ENCODE results near the gene LRRC52. TPM values are rescaled to one million over a fixed set of nuclear protein-coding genes. Genes with fewer than 3 reads are reported as not detected.

Gene LRRC52
- total and polyA plus RNA-seq, 4 donors: not detected

- H3K27me3 ChIP-seq (ENCODE audit: control insufficient read depth in 1 of 2, insufficient read depth in 2 of 2, low read length in 1 of 2): no peaks in the 10 kb centered on the region
- H3K4me1 ChIP-seq (ENCODE audit: control insufficient read depth in 1 of 2, insufficient read depth in 2 of 2, low read length in 2 of 2): no peaks in the 10 kb centered on the region
- H3K9me3 ChIP-seq (ENCODE audit: control insufficient read depth, low read length): no peaks in the 10 kb centered on the region
- no peak overlapping the region for H3K4me3 ChIP-seq (ENCODE audit: low read length in 2 of 2)
- H3K27ac ChIP-seq (ENCODE audit: low read depth in 1 of 2, low read length in 2 of 2): no peak overlapping the region
- DNase-seq: no peak
- no peaks in the 10 kb centered on the region for H3K36me3 ChIP-seq (ENCODE audit: control insufficient read depth in 1 of 2, insufficient read depth in 2 of 2, low read length in 1 of 2)
- intact Hi-C loops (cut with DNase I): no loop called here
- no peak for ATAC-seq (ENCODE audit: low FRiP score)
These were observed 36.2 kb upstream of the LRRC52 start for GRCh38 chr1:165507570-165507969.

DNA sequence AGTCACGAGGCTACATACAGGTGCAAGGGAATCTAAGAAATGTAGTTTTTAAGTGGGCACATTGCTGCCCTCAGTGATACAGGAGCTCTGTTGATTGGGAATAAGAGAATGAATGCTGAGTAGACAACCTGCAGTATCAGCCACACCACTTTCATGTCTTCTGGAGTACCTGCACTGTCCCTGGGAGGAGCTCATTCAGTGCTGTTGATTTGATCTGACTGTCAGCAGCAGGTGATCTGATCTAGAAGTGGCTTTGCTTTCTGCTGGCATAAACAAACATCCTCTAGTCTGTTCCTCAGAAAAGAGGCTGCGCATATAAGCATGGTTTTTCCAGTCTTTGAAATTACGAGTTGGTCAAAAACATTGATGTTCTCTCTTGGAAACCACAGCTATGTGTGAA lies 35.5 kb upstream of the LRRC52 start:
- Histone ChIP-seq H3K9me3 (ENCODE audit: control insufficient read depth, low read length) (no peaks in the 10 kb centered on the region), H3K27ac (ENCODE audit: low read depth in 1 of 2, low read length in 2 of 2) (no peak overlapping the region), H3K4me3 (ENCODE audit: low read length in 2 of 2) (no peak overlapping the region), H3K36me3 (ENCODE audit: control insufficient read depth in 1 of 2, insufficient read depth in 2 of 2, low read length in 1 of 2) (no peaks in the 10 kb centered on the region), H3K4me1 (ENCODE audit: control insufficient read depth in 1 of 2, insufficient read depth in 2 of 2, low read length in 2 of 2) (no peaks in the 10 kb centered on the region), H3K27me3 (ENCODE audit: control insufficient read depth in 1 of 2, insufficient read depth in 2 of 2, low read length in 1 of 2) (no peaks in the 10 kb centered on the region)
- intact Hi-C loops (cut with DNase I): no loop called here
- DNase-seq (no peak), ATAC-seq (ENCODE audit: low FRiP score) (no peak)
- 90 to 91% methylated on average over 3 of the region's 3 CpGs for WGBS, 2 donors

DNA sequence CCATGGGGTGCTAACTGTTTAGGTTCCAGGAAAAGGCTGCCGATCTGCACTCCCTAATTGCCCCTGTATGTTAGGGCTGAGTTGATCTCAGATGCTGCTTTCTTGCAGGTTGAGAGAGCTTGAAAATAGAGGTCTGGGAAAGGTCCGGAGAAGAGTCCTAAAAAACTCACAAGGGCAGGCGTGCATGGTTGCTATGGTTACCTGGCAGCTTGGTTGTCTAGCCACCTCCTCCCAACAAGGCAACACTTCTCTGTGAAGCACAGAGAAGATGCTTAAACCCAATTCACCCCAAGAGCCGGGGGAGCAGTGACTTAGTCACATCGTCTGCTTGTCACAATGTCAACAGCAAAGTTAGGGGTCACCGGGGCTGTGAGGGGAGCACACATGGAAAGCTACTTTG lies 31.0 kb upstream of the LRRC52 start:
- no peak for DNase-seq
- H3K9me3 ChIP-seq (ENCODE audit: control insufficient read depth, low read length): no peaks in the 10 kb centered on the region
- no peaks in the 10 kb centered on the region for H3K36me3 ChIP-seq (ENCODE audit: control insufficient read depth in 1 of 2, insufficient read depth in 2 of 2, low read length in 1 of 2)
- 14 to 16% methylated on average over 6 of the region's 6 CpGs for WGBS, 2 donors
- no peak overlapping the region for H3K4me3 ChIP-seq (ENCODE audit: low read length in 2 of 2)
- no peak for ATAC-seq (ENCODE audit: low FRiP score)
- intact Hi-C loops (cut with DNase I): no loop called here
- H3K27me3 ChIP-seq (ENCODE audit: control insufficient read depth in 1 of 2, insufficient read depth in 2 of 2, low read length in 1 of 2): no peaks in the 10 kb centered on the region
- H3K27ac ChIP-seq (ENCODE audit: low read depth in 1 of 2, low read length in 2 of 2): no peak overlapping the region
- H3K4me1 ChIP-seq (ENCODE audit: control insufficient read depth in 1 of 2, insufficient read depth in 2 of 2, low read length in 2 of 2): no peaks in the 10 kb centered on the region

DNA sequence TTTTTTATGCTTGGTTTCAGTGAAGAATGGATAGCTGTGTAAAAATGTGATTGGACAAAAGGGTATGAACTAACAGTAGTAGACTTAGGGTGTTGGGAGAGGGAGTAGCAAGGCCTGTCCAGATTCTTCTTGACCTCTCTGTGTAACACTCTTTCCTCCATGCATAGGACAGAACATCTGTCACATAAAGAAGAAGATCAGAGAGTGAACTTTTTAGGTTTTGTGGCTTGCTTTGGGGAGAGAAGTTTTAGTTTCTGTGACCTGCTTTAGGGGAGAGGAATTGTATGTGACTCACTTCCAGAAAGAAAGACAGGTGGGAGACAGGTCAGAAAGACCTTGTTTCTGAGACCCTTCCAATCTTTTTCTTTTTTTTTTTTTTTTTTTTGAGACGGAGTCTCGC lies 27.3 kb upstream of the LRRC52 start:
- no peak for ATAC-seq (ENCODE audit: low FRiP score)
- no CpG with 5 or more reads among the region's 2 CpGs for WGBS, 2 donors

DNA sequence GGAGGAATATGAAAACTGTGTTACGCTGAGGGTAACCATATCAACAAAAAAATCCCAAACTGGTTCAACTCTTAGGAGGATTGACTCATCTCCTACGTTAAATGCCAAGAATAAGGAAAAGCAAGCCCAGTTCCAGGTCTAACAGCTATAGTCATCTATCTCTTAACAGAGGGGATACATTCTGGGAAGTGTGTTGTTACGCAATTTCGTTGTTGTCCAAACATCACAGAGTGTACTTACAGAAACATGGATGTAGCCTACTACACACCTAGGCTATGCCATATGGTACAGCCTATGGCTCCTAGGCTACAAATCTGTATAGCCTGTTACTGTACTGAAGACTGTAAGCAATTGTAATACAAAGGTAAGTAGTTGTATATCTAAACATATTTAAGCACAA lies 23.2 kb upstream of the LRRC52 start:
- H3K9me3 ChIP-seq (ENCODE audit: control insufficient read depth, low read length): peaks cover 5% of the 10 kb centered on the region
- no peaks in the 10 kb centered on the region for H3K27me3 ChIP-seq (ENCODE audit: control insufficient read depth in 1 of 2, insufficient read depth in 2 of 2, low read length in 1 of 2)
- H3K27ac ChIP-seq (ENCODE audit: low read depth in 1 of 2, low read length in 2 of 2): no peak overlapping the region
- intact Hi-C loops (cut with DNase I): no loop called here
- DNase-seq: no peak
- no peaks in the 10 kb centered on the region for H3K36me3 ChIP-seq (ENCODE audit: control insufficient read depth in 1 of 2, insufficient read depth in 2 of 2, low read length in 1 of 2)
- 90 to 91% methylated on average over 4 of the region's 4 CpGs for WGBS, 2 donors
- no peak overlapping the region for H3K4me3 ChIP-seq (ENCODE audit: low read length in 2 of 2)
- ATAC-seq (ENCODE audit: low FRiP score): no peak
- no peaks in the 10 kb centered on the region for H3K4me1 ChIP-seq (ENCODE audit: control insufficient read depth in 1 of 2, insufficient read depth in 2 of 2, low read length in 2 of 2)

More for the DNA sequence above, 27.3 kb upstream of the LRRC52 start:
- no peak overlapping the region for H3K27ac ChIP-seq (ENCODE audit: low read depth in 1 of 2, low read length in 2 of 2)
- H3K9me3 ChIP-seq (ENCODE audit: control insufficient read depth, low read length): peaks cover under 1% of the 10 kb centered on the region
- DNase-seq: no peak
- intact Hi-C loops (cut with DNase I): no loop called here
- H3K27me3 ChIP-seq (ENCODE audit: control insufficient read depth in 1 of 2, insufficient read depth in 2 of 2, low read length in 1 of 2): no peaks in the 10 kb centered on the region
- no peaks in the 10 kb centered on the region for H3K36me3 ChIP-seq (ENCODE audit: control insufficient read depth in 1 of 2, insufficient read depth in 2 of 2, low read length in 1 of 2)
- no peak overlapping the region for H3K4me3 ChIP-seq (ENCODE audit: low read length in 2 of 2)
- H3K4me1 ChIP-seq (ENCODE audit: control insufficient read depth in 1 of 2, insufficient read depth in 2 of 2, low read length in 2 of 2): no peaks in the 10 kb centered on the region

GRCh38 chr1:165524639-165525285 lies 19.0 kb upstream of the LRRC52 start:
- no peak for DNase-seq
- peaks cover 5% of the 10 kb centered on the region for H3K9me3 ChIP-seq (ENCODE audit: control insufficient read depth, low read length)
- intact Hi-C loops (cut with DNase I): no loop called here
- no peak overlapping the region for H3K4me3 ChIP-seq (ENCODE audit: low read length in 2 of 2)
- no peaks in the 10 kb centered on the region for H3K36me3 ChIP-seq (ENCODE audit: control insufficient read depth in 1 of 2, insufficient read depth in 2 of 2, low read length in 1 of 2)
- no peak overlapping the region for H3K27ac ChIP-seq (ENCODE audit: low read depth in 1 of 2, low read length in 2 of 2)
- no peaks in the 10 kb centered on the region for H3K27me3 ChIP-seq (ENCODE audit: control insufficient read depth in 1 of 2, insufficient read depth in 2 of 2, low read length in 1 of 2)
- no peak for ATAC-seq (ENCODE audit: low FRiP score)
- 75 to 87% methylated on average over 5 of the region's 5 CpGs for WGBS, 2 donors
- no peaks in the 10 kb centered on the region for H3K4me1 ChIP-seq (ENCODE audit: control insufficient read depth in 1 of 2, insufficient read depth in 2 of 2, low read length in 2 of 2)

DNA sequence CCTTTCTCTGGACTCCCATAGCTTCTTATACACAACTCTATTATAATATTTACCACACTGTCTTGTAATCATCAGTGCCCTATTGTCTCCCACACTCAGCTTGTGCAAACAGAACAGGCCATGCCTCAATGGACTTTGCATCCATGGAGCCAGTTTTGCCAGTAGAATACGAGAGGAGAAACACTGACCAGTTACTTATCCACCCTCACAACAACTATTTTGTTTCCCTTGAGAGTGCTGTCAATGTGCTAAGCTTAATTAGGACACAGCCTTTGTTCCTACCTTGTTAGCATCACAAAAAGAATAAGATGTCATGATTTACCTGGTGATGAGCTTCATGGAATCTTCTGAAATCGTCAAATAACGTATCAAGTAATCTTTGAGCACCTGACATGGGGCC lies 18.1 kb upstream of the LRRC52 start:
- Histone ChIP-seq H3K4me3 (ENCODE audit: low read length in 2 of 2) (no peak overlapping the region), H3K9me3 (ENCODE audit: control insufficient read depth, low read length) (peaks cover 5% of the 10 kb centered on the region), H3K36me3 (ENCODE audit: control insufficient read depth in 1 of 2, insufficient read depth in 2 of 2, low read length in 1 of 2) (no peaks in the 10 kb centered on the region), H3K27ac (ENCODE audit: low read depth in 1 of 2, low read length in 2 of 2) (no peak overlapping the region), H3K4me1 (ENCODE audit: control insufficient read depth in 1 of 2, insufficient read depth in 2 of 2, low read length in 2 of 2) (no peaks in the 10 kb centered on the region), H3K27me3 (ENCODE audit: control insufficient read depth in 1 of 2, insufficient read depth in 2 of 2, low read length in 1 of 2) (no peaks in the 10 kb centered on the region)
- DNase-seq (no peak), ATAC-seq (ENCODE audit: low FRiP score) (no peak)
- WGBS, 2 donors: 89 to 91% methylated on average over 3 of the region's 3 CpGs
- intact Hi-C loops (cut with DNase I): no loop called here

DNA sequence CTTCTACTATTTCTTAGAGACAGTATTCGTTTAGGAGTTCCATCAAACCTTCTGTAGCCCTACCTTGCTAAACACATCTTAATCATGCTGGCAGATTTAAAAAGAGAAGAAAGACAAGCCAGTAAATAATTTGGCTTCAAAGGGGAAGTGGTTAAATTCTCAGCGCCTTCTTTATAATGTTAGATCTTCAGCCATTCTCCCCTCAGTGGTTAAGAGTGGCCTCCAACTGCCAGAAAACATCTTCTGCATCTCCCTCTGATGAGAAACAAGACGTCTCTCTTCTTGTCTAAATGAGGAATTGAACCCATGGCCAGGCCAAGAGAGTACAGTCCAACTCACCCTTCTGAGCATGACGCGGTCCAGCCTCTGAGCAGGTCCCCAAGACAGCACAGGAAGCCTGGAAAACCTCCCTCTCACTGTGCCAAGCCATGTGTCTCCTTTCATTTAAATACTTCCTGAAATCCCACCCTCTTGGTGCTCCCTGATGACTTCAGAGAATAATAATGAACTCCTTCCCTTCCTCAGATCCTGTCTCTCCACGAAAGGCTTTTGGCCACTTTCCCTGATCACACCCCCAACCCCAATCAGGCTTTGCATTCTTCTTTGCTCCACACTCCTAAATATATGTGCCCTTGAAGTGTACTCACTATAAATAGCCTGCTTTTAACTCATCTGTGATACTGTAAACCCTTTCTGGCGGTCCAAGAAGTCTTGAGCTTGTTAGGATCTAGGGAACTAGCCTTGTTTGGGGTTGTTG lies 16.4 kb upstream of the LRRC52 start:
- no peak overlapping the region for H3K27ac ChIP-seq (ENCODE audit: low read depth in 1 of 2, low read length in 2 of 2)
- no peaks in the 10 kb centered on the region for H3K27me3 ChIP-seq (ENCODE audit: control insufficient read depth in 1 of 2, insufficient read depth in 2 of 2, low read length in 1 of 2)
- 66 to 74% methylated on average over 7 of the region's 7 CpGs for WGBS, 2 donors
- no peaks in the 10 kb centered on the region for H3K36me3 ChIP-seq (ENCODE audit: control insufficient read depth in 1 of 2, insufficient read depth in 2 of 2, low read length in 1 of 2)
- intact Hi-C loops (cut with DNase I): no loop called here
- no peak for DNase-seq
- no peak for ATAC-seq (ENCODE audit: low FRiP score)
- H3K9me3 ChIP-seq (ENCODE audit: control insufficient read depth, low read length): peaks cover 2% of the 10 kb centered on the region
- no peak overlapping the region for H3K4me3 ChIP-seq (ENCODE audit: low read length in 2 of 2)
- H3K4me1 ChIP-seq (ENCODE audit: control insufficient read depth in 1 of 2, insufficient read depth in 2 of 2, low read length in 2 of 2): no peaks in the 10 kb centered on the region

GRCh38 chr1:165531021-165531420 lies 12.8 kb upstream of the LRRC52 start:
- H3K27ac ChIP-seq (ENCODE audit: low read depth in 1 of 2, low read length in 2 of 2): no peak overlapping the region
- no peaks in the 10 kb centered on the region for H3K9me3 ChIP-seq (ENCODE audit: control insufficient read depth, low read length)
- H3K4me1 ChIP-seq (ENCODE audit: control insufficient read depth in 1 of 2, insufficient read depth in 2 of 2, low read length in 2 of 2): no peaks in the 10 kb centered on the region
- H3K27me3 ChIP-seq (ENCODE audit: control insufficient read depth in 1 of 2, insufficient read depth in 2 of 2, low read length in 1 of 2): no peaks in the 10 kb centered on the region
- 0 to 2% methylated on average over 2 of the region's 2 CpGs for WGBS, 2 donors
- ATAC-seq (ENCODE audit: low FRiP score) (no peak), DNase-seq (no peak)
- intact Hi-C loops (cut with DNase I): no loop called here
- H3K4me3 ChIP-seq (ENCODE audit: low read length in 2 of 2): no peak overlapping the region
- H3K36me3 ChIP-seq (ENCODE audit: control insufficient read depth in 1 of 2, insufficient read depth in 2 of 2, low read length in 1 of 2): no peaks in the 10 kb centered on the region

Measured in aorta (tissue), 5 donors.